ENCODE data around the gene SIGLEC5. TPM values are rescaled to one million over a fixed set of nuclear protein-coding genes. Genes with fewer than 3 reads are reported as not detected.

Gene SIGLEC5
- total and polyA plus RNA-seq, 2 of the 4 experiments (the other 2 are of a cell fraction) = not detected

DNA sequence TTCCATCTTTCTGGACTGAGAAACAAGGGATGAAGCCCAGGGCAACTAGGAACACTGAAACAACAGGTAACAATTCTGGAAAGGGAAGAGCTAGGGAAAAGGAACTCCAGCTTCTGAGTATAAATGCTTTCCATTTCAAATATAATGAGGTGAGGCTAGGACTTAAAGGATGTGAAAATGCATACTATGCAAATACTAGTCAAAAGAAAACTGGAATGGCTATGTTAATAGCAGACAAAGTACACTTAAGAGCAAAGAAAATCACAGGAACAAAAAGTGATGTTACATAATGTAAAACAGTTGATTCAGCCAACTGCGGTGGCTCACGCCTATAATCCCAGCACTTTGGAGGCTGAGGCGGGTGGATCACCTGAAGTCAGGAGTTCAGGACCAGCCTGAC is 10.2 kb upstream of the SIGLEC5 start:
- H3K27me3 ChIP-seq (ENCODE audit: control insufficient read depth, insufficient read depth, low read length) = no peaks in the 10 kb centered on the region
- H3K14ac ChIP-seq (replicated peaks; ENCODE audit: low read depth, low read length) = no peak overlapping the region
- H3K56ac ChIP-seq (ENCODE audit: extremely low read depth, insufficient read depth, low read length) = no peak overlapping the region
- H4K5ac ChIP-seq (ENCODE audit: low read depth, low read length) = no peak overlapping the region
- dilution Hi-C loops (cut with HindIII; ENCODE audit: low sequenced_read_pairs, unreplicated experiment) (no loop called here), intact Hi-C loops (cut with micrococcal nuclease) (no loop called here), in situ Hi-C loops (cut with MboI; ENCODE audit: low sequenced_read_pairs) (no loop called here)
- no peak overlapping the region for H2AK5ac ChIP-seq (ENCODE audit: low read depth, low read length)
- H2AK9ac ChIP-seq (replicated peaks; ENCODE audit: low read depth, low read length, poor library complexity) = no peak overlapping the region
- H3K9me1 ChIP-seq (ENCODE audit: insufficient read depth, low read length) = no peaks in the 10 kb centered on the region
- no peak overlapping the region for H2BK5ac ChIP-seq (ENCODE audit: low read depth, low read length, poor library complexity, severe bottlenecking)
- BruUV-seq (replicated peaks) = no TSS peak
- no peak overlapping the region for H3K4me2 ChIP-seq (ENCODE audit: low read depth, low read length)
- H3K4ac ChIP-seq (ENCODE audit: low read depth, low read length) = no peak overlapping the region
- no peak overlapping the region for H3K27ac ChIP-seq (ENCODE audit: insufficient read depth, low read length)
- TF ChIP-seq MAFK (IDR thresholded peaks at IDR 0.05; ENCODE audit: low read depth, low read length) (no peak), RAD21 (IDR thresholded peaks at IDR 0.05; ENCODE audit: low read length) (no peak), CHD1 (IDR thresholded peaks at IDR 0.05; ENCODE audit: low read depth, low read length) (no peak), RFX5 (IDR thresholded peaks at IDR 0.05; ENCODE audit: low read depth, low read length) (no peak), MXI1 (IDR thresholded peaks at IDR 0.05; ENCODE audit: borderline replicate concordance, low read depth, low read length) (no peak), SMC3 (IDR thresholded peaks at IDR 0.05; ENCODE audit: low read depth, low read length) (no peak), FOS (IDR thresholded peaks at IDR 0.05; ENCODE audit: low read depth, low read length) (no peak), NFE2L2 (IDR thresholded peaks at IDR 0.05; ENCODE audit: low read depth, low read length) (no peak), BHLHE40 (IDR thresholded peaks at IDR 0.05; ENCODE audit: low read depth, low read length) (no peak), CEBPB (IDR thresholded peaks at IDR 0.05; ENCODE audit: low read depth, low read length) (no peak), MAZ (IDR thresholded peaks at IDR 0.05; ENCODE audit: borderline replicate concordance, low read depth, low read length) (no peak), POLR2A (IDR thresholded peaks at IDR 0.05; ENCODE audit: low read depth, low read length) (no peak), RCOR1 (IDR thresholded peaks at IDR 0.05; ENCODE audit: insufficient replicate concordance, low read length) (no peak)
- TF ChIP-seq, protein P1, sequence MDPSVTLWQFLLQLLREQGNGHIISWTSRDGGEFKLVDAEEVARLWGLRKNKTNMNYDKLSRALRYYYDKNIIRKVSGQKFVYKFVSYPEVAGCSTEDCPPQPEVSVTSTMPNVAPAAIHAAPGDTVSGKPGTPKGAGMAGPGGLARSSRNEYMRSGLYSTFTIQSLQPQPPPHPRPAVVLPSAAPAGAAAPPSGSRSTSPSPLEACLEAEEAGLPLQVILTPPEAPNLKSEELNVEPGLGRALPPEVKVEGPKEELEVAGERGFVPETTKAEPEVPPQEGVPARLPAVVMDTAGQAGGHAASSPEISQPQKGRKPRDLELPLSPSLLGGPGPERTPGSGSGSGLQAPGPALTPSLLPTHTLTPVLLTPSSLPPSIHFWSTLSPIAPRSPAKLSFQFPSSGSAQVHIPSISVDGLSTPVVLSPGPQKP (IDR thresholded peaks at IDR 0.05; ENCODE audit: borderline replicate concordance, low read depth, low read length) = no peak
- TF ChIP-seq, protein P2, sequence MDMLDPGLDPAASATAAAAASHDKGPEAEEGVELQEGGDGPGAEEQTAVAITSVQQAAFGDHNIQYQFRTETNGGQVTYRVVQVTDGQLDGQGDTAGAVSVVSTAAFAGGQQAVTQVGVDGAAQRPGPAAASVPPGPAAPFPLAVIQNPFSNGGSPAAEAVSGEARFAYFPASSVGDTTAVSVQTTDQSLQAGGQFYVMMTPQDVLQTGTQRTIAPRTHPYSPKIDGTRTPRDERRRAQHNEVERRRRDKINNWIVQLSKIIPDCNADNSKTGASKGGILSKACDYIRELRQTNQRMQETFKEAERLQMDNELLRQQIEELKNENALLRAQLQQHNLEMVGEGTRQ (IDR thresholded peaks at IDR 0.05; ENCODE audit: low read depth, low read length) = no peak
- TF ChIP-seq, protein P3, sequence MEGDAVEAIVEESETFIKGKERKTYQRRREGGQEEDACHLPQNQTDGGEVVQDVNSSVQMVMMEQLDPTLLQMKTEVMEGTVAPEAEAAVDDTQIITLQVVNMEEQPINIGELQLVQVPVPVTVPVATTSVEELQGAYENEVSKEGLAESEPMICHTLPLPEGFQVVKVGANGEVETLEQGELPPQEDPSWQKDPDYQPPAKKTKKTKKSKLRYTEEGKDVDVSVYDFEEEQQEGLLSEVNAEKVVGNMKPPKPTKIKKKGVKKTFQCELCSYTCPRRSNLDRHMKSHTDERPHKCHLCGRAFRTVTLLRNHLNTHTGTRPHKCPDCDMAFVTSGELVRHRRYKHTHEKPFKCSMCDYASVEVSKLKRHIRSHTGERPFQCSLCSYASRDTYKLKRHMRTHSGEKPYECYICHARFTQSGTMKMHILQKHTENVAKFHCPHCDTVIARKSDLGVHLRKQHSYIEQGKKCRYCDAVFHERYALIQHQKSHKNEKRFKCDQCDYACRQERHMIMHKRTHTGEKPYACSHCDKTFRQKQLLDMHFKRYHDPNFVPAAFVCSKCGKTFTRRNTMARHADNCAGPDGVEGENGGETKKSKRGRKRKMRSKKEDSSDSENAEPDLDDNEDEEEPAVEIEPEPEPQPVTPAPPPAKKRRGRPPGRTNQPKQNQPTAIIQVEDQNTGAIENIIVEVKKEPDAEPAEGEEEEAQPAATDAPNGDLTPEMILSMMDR (conservative IDR thresholded peaks at IDR 0.05; ENCODE audit: low read depth, low read length) = no peak
- no peak overlapping the region for H2BK20ac ChIP-seq (ENCODE audit: low read depth, low read length)
- H3K36me3 ChIP-seq (ENCODE audit: control insufficient read depth, insufficient read depth, low read length) = no peaks in the 10 kb centered on the region
- WGBS, 2 experiments (ENCODE audit: extremely low coverage in 2 of 2, insufficient read length in 1 of 2) = no CpG with 5 or more reads among the region's 3 CpGs
- no peaks in the 10 kb centered on the region for H3K4me1 ChIP-seq (ENCODE audit: control insufficient read depth, insufficient read depth, low read length)
- ChIA-PET POLR2A (ENCODE audit: unreplicated experiment) (no interaction called here), CTCF (no interaction called here)
- no peaks in the 10 kb centered on the region for H3K79me1 ChIP-seq (ENCODE audit: low read depth in 1 of 2, low read length in 2 of 2)
- no peak overlapping the region for H3K4me3 ChIP-seq (ENCODE audit: insufficient read depth, low read depth, low read length)
- no peak overlapping the region for H3K9ac ChIP-seq (ENCODE audit: low read depth, low read length)
- no peaks in the 10 kb centered on the region for H4K20me1 ChIP-seq (ENCODE audit: insufficient read depth, low read length)
- H2BK15ac ChIP-seq (ENCODE audit: low read depth, low read length) = no peak overlapping the region
- no peaks in the 10 kb centered on the region for H3K9me3 ChIP-seq (ENCODE audit: control insufficient read depth, insufficient read depth, low read length)
- H2AFZ ChIP-seq (replicated peaks; ENCODE audit: low read length, poor library complexity) = no peak overlapping the region
- DNase-seq (no peak), ATAC-seq (ENCODE audit: low read depth) (no peak)
- no peak overlapping the region for H2BK120ac ChIP-seq (ENCODE audit: low read depth, low read length)
- H3K18ac ChIP-seq (ENCODE audit: low read depth, low read length) = no peak overlapping the region
- no peak overlapping the region for H4K8ac ChIP-seq (ENCODE audit: low read depth in 2 of 2, low read length in 2 of 2)
- H4K91ac ChIP-seq (ENCODE audit: insufficient read depth, low read depth, low read length) = no peak overlapping the region
- H3K23ac ChIP-seq (ENCODE audit: low read depth, low read length) = no peak overlapping the region
